ENCODE data around the gene CYBA. TPM values are rescaled to one million over a fixed set of nuclear protein-coding genes. Genes with fewer than 3 reads are reported as not detected.

CYBA gene
- total RNA-seq, 2 experiments from 2014 or later: 359 to 601 TPM

GRCh38 chr16:88686439-88687253 lies 35.8 kb upstream of the CYBA start, which contains the start of gene SNAI3:
Gene SNAI3 (minus strand): TSS chr16:88686507. CDS start chr16:88686406, 101 bp downstream.
- POLR2A ChIA-PET: interaction anchor here (0.7 kb wide), 2 partner anchors 13 to 306 kb away, joined by 4 to 6 read pairs; no protein-coding TSS in a partner anchor
- Histone ChIP-seq H3K79me2 (ENCODE audit: insufficient read depth, low read depth, low read length) (no peaks in the 10 kb centered on the region), H3K4me2 (ENCODE audit: low read length) (peak within 1 kb of the TSS; percentile 82), H4K20me1 (ENCODE audit: insufficient read depth, low read length) (no peaks in the 10 kb centered on the region), H3K9me2 (ENCODE audit: insufficient read depth, low read length) (no peaks in the 10 kb centered on the region), H3K27ac (ENCODE audit: low read depth, low read length, poor library complexity, severe bottlenecking) (peak within 1 kb of the TSS; percentile 0), H3K9me3 (ENCODE audit: low read length) (no peaks in the 10 kb centered on the region), H3K4me1 (ENCODE audit: insufficient read depth, low read length, poor library complexity, severe bottlenecking) (peaks cover 43% of the 10 kb centered on the region), H3K4me3 (ENCODE audit: low read depth, low read length, poor library complexity, severe bottlenecking) (peak within 1 kb of the TSS; percentile 77), H2AFZ (ENCODE audit: low read length) (peak within 1 kb of the TSS; percentile 47; the same call in 1 of the 2 replicates), H3K36me3 (ENCODE audit: insufficient read depth, low read length) (no peaks in the 10 kb centered on the region)
- no TSS peak for BruUV-seq (replicated peaks)
- TF ChIP-seq CTCF (conservative IDR thresholded peaks at IDR 0.05; ENCODE audit: low read length): no peak
- TF ChIP-seq EZH2phosphoT487 (IDR thresholded peaks at IDR 0.05; ENCODE audit: borderline replicate concordance, low read depth, low read length): no peak
- DNase-seq (ENCODE audit: low spot score): peak; percentile 89
- CTCF ChIA-PET (ENCODE audit: unreplicated experiment): no interaction called here
- intact Hi-C loops (cut with micrococcal nuclease; ENCODE audit: unreplicated experiment): loop anchor here (1.0 kb wide), 1 partner anchor 12 kb away; no protein-coding TSS in a partner anchor

- H3K4me2 ChIP-seq (ENCODE audit: low read length): peak overlapping the region; percentile 82
- no peak for TF ChIP-seq EZH2phosphoT487 (IDR thresholded peaks at IDR 0.05; ENCODE audit: borderline replicate concordance, low read depth, low read length)
- no peak for TF ChIP-seq CTCF (conservative IDR thresholded peaks at IDR 0.05; ENCODE audit: low read length)
- DNase-seq (ENCODE audit: low spot score): no peak
- no peaks in the 10 kb centered on the region for H3K9me3 ChIP-seq (ENCODE audit: low read length)
- H3K9me2 ChIP-seq (ENCODE audit: insufficient read depth, low read length): no peaks in the 10 kb centered on the region
- no TSS peak for BruUV-seq (replicated peaks)
- H3K4me1 ChIP-seq (ENCODE audit: insufficient read depth, low read length, poor library complexity, severe bottlenecking): peaks cover 47% of the 10 kb centered on the region
- H3K4me3 ChIP-seq (ENCODE audit: low read depth, low read length, poor library complexity, severe bottlenecking): peak overlapping the region; percentile 77
- intact Hi-C loops (cut with micrococcal nuclease; ENCODE audit: unreplicated experiment): loop anchor here (1.0 kb wide), 1 partner anchor 12 kb away; no protein-coding TSS in a partner anchor
- peak overlapping the region; percentile 47; the same call in 1 of the 2 replicates for H2AFZ ChIP-seq (ENCODE audit: low read length)
- ChIA-PET POLR2A (interaction anchor here (0.7 kb wide), 1 partner anchor 13 kb away, joined by 6 read pairs; no protein-coding TSS in a partner anchor), CTCF (ENCODE audit: unreplicated experiment) (no interaction called here)
- H4K20me1 ChIP-seq (ENCODE audit: insufficient read depth, low read length): no peaks in the 10 kb centered on the region
- no peaks in the 10 kb centered on the region for H3K36me3 ChIP-seq (ENCODE audit: insufficient read depth, low read length)
- H3K79me2 ChIP-seq (ENCODE audit: insufficient read depth, low read depth, low read length): no peaks in the 10 kb centered on the region
- H3K27ac ChIP-seq (ENCODE audit: low read depth, low read length, poor library complexity, severe bottlenecking): peak overlapping the region; percentile 0
Observed at GRCh38 chr16:88686062-88686438, 35.2 kb upstream of the CYBA start.
